Thyroid gland (tissue), 4 donors: ENCODE measurements around the gene UTS2. TPM values are rescaled to one million over a fixed set of nuclear protein-coding genes. Genes with fewer than 3 reads are reported as not detected.

Experiments
- DNase-seq, 2 donors: peaks; one replicate each; pipeline ENCODE4 v3.0.0-alpha.2; 2019
- H3K27ac ChIP-seq, 3 donors: fragments of 200-600 bp; sonication (generic); 1 replicate in 2 of 3; 2 replicates in 1 of 3; pipeline ENCODE4 v1.5.1; 2016 to 2019; ENCODE audit warnings: mild to moderate bottlenecking in 1 of 3, moderate library complexity in 1 of 3
- H3K27me3 ChIP-seq: fragments of 200-600 bp; sonication (generic); one replicate; pipeline ENCODE4 v1.5.1; 2019
- H3K36me3 ChIP-seq, 2 donors: fragments of 200-600 bp; sonication (generic); one replicate each; pipeline ENCODE4 v1.5.1; 2016 to 2019
- H3K4me1 ChIP-seq, 2 donors: fragments of 200-600 bp; sonication (generic); one replicate each; pipeline ENCODE4 v1.5.1; 2017 to 2019
- H3K4me3 ChIP-seq, 3 donors: fragments of 200-600 bp; sonication (generic); replicated peaks in 1 of 3; 1 replicate in 2 of 3; 2 replicates in 1 of 3; pipeline ENCODE4 v1.5.1; 2016; ENCODE audit warnings: mild to moderate bottlenecking in 1 of 3
- H3K9me3 ChIP-seq: fragments of 200-600 bp; sonication (generic); one replicate; pipeline ENCODE4 v1.5.1; 2017
- CTCF ChIP-seq, 6 experiments: fragments of 200-600 bp in 3 of 6; fragments of 450-650 bp in 3 of 6; sonication (generic) in 3 of 6; IDR thresholded peaks; one replicate each; pipeline ENCODE4 v1.5.1; 2016 to 2019; ENCODE audit warnings: antibody characterized with exemption in 6 of 6, mild to moderate bottlenecking in 2 of 6, inconsistent platforms in 1 of 6, moderate library complexity in 1 of 6
- POLR2A ChIP-seq, 2 donors: fragments of 450-650 bp; IDR thresholded peaks; one replicate each; pipeline ENCODE4 v1.6.1; 2017; ENCODE audit warnings: antibody characterized with exemption in 2 of 2, mild to moderate bottlenecking in 2 of 2, moderate library complexity in 1 of 2
- WGBS, 2 donors: methylation state at CpG; one replicate each; pipeline ENCODE4 v1.1.5; 2017; 5-methylcytosine and 5-hydroxymethylcytosine counted together
- intact Hi-C: fragments of 100-400 bp; cut with DNase I; formaldehyde crosslinking; loops from one replicate; pipeline ENCODE4 v1.15.1; 2023
- total RNA-seq, 4 donors: library from RNA; depleted of rRNA; stranded (reverse); fragments of >200 nt; gene quantifications; one replicate each; pipeline ENCODE4 v1.2.3, GENCODE V29; 2016

Gene UTS2
- total RNA-seq, 4 donors from 2014 or later: not detected

DNA sequence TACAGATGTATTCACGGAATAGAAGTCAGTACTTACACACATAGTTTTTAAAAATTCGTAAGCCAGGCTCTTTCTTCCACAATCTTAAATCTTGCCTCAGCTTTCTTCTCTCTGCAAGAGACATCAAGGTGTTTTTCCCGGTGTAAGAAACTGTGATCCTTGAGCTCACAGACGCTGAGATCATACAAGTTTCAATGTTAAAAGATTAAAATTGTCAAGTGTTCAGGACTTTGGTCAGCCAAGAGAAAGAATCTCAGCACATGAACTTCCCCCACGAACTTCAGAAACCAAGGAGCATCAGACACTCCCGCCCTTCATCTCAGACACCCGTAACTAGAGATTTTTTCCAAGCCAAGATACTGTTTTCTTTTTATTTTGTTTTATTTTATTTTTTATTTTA is 6.2 kb downstream of the UTS2 start:
- Histone ChIP-seq H3K4me1 (no peaks in the 10 kb centered on the region), H3K27ac (no peak overlapping the region), H3K27me3 (no peaks in the 10 kb centered on the region), H3K36me3 (peaks cover 0 to 16% of the 10 kb centered on the region in 2 donors), H3K4me3 (no peak overlapping the region), H3K9me3 (no peaks in the 10 kb centered on the region)
- intact Hi-C loops: no loop called here
- TF ChIP-seq POLR2A (IDR thresholded peaks at IDR 0.05) (no peak), CTCF (IDR thresholded peaks at IDR 0.05) (no peak)
- 89 to 92% methylated on average over 7 of the region's 7 CpGs for WGBS, 2 donors
- no peak for DNase-seq

DNA sequence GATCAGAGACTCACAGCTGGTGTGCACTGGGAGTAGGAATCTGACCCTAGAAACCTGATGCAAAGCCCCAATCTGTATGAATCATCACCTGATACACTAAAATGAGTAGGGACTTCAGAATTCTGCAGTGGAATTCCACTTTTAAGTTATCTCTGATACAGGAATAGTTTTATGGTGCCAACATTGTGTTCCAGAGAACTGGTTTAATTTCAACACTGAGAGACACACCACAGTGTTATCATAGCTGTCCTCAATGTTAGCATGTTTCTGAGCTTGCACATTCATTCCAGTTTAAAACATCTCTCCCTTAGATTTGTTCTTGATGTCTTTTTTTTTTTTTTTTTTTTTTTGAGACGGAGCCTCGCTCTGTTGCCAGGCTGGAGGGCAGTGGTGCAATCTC is 7.1 kb downstream of the UTS2 start:
- peaks cover 0 to 16% of the 10 kb centered on the region in 2 donors for H3K36me3 ChIP-seq
- no peak for DNase-seq
- intact Hi-C loops: no loop called here
- no peak overlapping the region for H3K4me3 ChIP-seq
- no peaks in the 10 kb centered on the region for H3K27me3 ChIP-seq
- no peaks in the 10 kb centered on the region for H3K4me1 ChIP-seq
- H3K27ac ChIP-seq: no peak overlapping the region
- 94% methylated on average over 2 of the region's 2 CpGs for WGBS, 2 donors
- no peaks in the 10 kb centered on the region for H3K9me3 ChIP-seq
- TF ChIP-seq POLR2A (IDR thresholded peaks at IDR 0.05): no peak
- TF ChIP-seq CTCF (IDR thresholded peaks at IDR 0.05): no peak

DNA sequence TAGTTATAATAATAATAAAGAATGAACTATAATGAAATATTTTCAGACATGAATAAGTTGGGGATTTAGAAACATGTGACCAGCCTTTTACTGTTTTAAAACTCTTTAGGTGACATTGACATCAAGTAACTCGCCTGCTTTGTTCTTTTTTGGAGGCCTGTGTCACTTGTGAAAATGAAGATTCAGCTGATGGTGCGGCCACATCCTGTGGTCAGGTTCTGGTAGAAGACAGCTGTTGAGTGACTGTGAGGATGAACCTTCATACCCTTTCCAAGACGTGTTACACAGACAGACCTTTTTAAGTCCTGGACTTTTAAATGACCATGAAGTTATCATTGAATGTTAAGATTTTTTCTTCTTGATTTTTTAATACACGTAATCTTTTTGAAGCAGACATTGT is 10.3 kb downstream of the UTS2 start:
- Histone ChIP-seq H3K4me1 (no peaks in the 10 kb centered on the region), H3K36me3 (peaks cover 21 to 44% of the 10 kb centered on the region in 2 donors), H3K27ac (no peak overlapping the region), H3K4me3 (no peak overlapping the region), H3K27me3 (no peaks in the 10 kb centered on the region), H3K9me3 (no peaks in the 10 kb centered on the region)
- DNase-seq: no peak
- 89 to 94% methylated on average over 4 of the region's 4 CpGs for WGBS, 2 donors
- intact Hi-C loops: no loop called here
- no peak for TF ChIP-seq CTCF (IDR thresholded peaks at IDR 0.05)
- TF ChIP-seq POLR2A (IDR thresholded peaks at IDR 0.05): no peak

DNA sequence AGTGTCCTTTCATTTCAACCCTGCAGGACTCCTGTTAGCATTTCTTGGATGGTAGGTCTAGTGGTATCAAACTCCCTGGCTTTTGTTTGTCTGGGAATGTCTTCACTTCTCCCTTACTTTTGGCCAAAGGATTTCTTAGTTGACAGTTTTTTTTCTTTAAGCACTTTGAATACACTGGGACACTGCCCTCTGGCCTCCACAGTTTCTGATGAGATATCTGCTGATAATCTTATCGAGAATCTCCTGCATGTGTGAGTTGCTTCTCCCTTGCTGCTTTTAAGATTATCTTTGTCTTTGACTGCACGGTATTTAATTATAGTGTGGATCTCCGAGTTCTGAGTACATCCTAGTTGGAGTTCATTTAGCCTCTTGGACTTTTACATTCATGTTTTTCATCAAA is 13.3 kb downstream of the UTS2 start:
- H3K4me3 ChIP-seq: no peak overlapping the region
- intact Hi-C loops: no loop called here
- DNase-seq: no peak
- H3K9me3 ChIP-seq: no peaks in the 10 kb centered on the region
- H3K4me1 ChIP-seq: no peaks in the 10 kb centered on the region
- H3K27me3 ChIP-seq: no peaks in the 10 kb centered on the region
- 90 to 94% methylated on average over 3 of the region's 3 CpGs for WGBS, 2 donors
- TF ChIP-seq POLR2A (IDR thresholded peaks at IDR 0.05) (no peak), CTCF (IDR thresholded peaks at IDR 0.05) (no peak)
- H3K27ac ChIP-seq: no peak overlapping the region
- peaks cover 40 to 59% of the 10 kb centered on the region in 2 donors for H3K36me3 ChIP-seq

- Histone ChIP-seq H3K4me1 (no peaks in the 10 kb centered on the region), H3K27me3 (no peaks in the 10 kb centered on the region), H3K27ac (no peak overlapping the region), H3K36me3 (peaks cover 40 to 51% of the 10 kb centered on the region in 2 donors), H3K9me3 (no peaks in the 10 kb centered on the region), H3K4me3 (no peak overlapping the region)
- DNase-seq: no peak
- intact Hi-C loops: no loop called here
- no peak for TF ChIP-seq CTCF (IDR thresholded peaks at IDR 0.05)
- no peak for TF ChIP-seq POLR2A (IDR thresholded peaks at IDR 0.05)
- WGBS, 2 donors: 95 to 99% methylated on average over 2 of the region's 2 CpGs
These were observed 14.2 kb downstream of the UTS2 start for GRCh38 chr1:7838714-7839113.
